CD14-positive monocyte (primary cell): Measurements from ENCODE around the gene CCN2. TPM values are rescaled to one million over a fixed set of nuclear protein-coding genes. Genes with fewer than 3 reads are reported as not detected.
A peak's percentile ranks its signal among the peaks of the same experiment; 100 is the strongest.
"Not testable (repeated sequence)": the region's sequence is repeated elsewhere in the genome, so short reads cannot be mapped to it uniquely, and the experiment has no call there.

Experiments used
- DNase-seq, 3 donors: peaks; one replicate each; pipeline ENCODE4 v3.0.0-alpha.2; 2011 to 2022
- H2AFZ ChIP-seq: 2 replicates; pipeline ENCODE4 v1.6.0; 2012; ENCODE audit warnings: mild to moderate bottlenecking, low read depth, low read length, inconsistent platforms; ENCODE audit not compliant: insufficient read depth, poor library complexity, severe bottlenecking
- H3K27ac ChIP-seq, 2 donors: 1 replicate in 1 of 2; 2 replicates in 1 of 2; pipeline ENCODE4 v1.5.1; 2012 to 2013; ENCODE audit warnings: low read length in 2 of 2, control low read depth in 1 of 2, inconsistent platforms in 1 of 2, low read depth in 1 of 2, mild to moderate bottlenecking in 1 of 2
- H3K27me3 ChIP-seq, 2 donors: one replicate each; pipeline versions ENCODE4 v1.6.0 to v1.6.1; 2011 to 2013; ENCODE audit warnings: low read length in 2 of 2; ENCODE audit not compliant: control insufficient read depth in 2 of 2, insufficient read depth in 2 of 2
- H3K36me3 ChIP-seq, 2 donors: replicated peaks in 1 of 2; 1 replicate in 1 of 2; 2 replicates in 1 of 2; pipeline versions ENCODE4 v1.5.1 to v1.6.1; 2012 to 2013; ENCODE audit warnings: low read length in 2 of 2, control low read depth in 1 of 2, inconsistent platforms in 1 of 2, mild to moderate bottlenecking in 1 of 2; ENCODE audit not compliant: insufficient read depth in 2 of 2, control insufficient read depth in 1 of 2
- H3K4me1 ChIP-seq, 2 donors: 1 replicate in 1 of 2; 2 replicates in 1 of 2; pipeline versions ENCODE4 v1.5.1 to v1.6.1; 2012 to 2013; ENCODE audit warnings: low read length in 2 of 2, control low read depth in 1 of 2, inconsistent platforms in 1 of 2, mild to moderate bottlenecking in 1 of 2, moderate library complexity in 1 of 2; ENCODE audit not compliant: insufficient read depth in 2 of 2, control insufficient read depth in 1 of 2
- H3K4me2 ChIP-seq: replicated peaks from 2 replicates; pipeline ENCODE3; 2012; ENCODE audit warnings: low read length, moderate library complexity, mild to moderate bottlenecking; ENCODE audit not compliant: poor library complexity, severe bottlenecking; ENCODE audit errors: extremely low read depth
- H3K4me3 ChIP-seq, 3 experiments: fragments of 200-600 bp in 1 of 3; sonication (generic) in 1 of 3; replicated peaks in 1 of 3; 1 replicate in 2 of 3; 2 replicates in 1 of 3; pipeline ENCODE4 v1.5.1; 2011 to 2013; ENCODE audit warnings: low read length in 3 of 3, mild to moderate bottlenecking in 3 of 3, control low read depth in 2 of 3, low read depth in 2 of 3, inconsistent platforms in 1 of 3, moderate library complexity in 1 of 3
- H3K79me2 ChIP-seq: 2 replicates; pipeline ENCODE4 v1.6.0; 2012; ENCODE audit warnings: mild to moderate bottlenecking, control low read depth, inconsistent platforms, low read length, moderate library complexity; ENCODE audit not compliant: insufficient read depth
- H3K9ac ChIP-seq: 2 replicates; pipeline ENCODE4 v1.6.0; 2017; ENCODE audit warnings: low read length, mild to moderate bottlenecking; ENCODE audit not compliant: insufficient read depth, poor library complexity, severe bottlenecking
- H3K9me3 ChIP-seq, 2 donors: replicated peaks in 1 of 2; 1 replicate in 1 of 2; 2 replicates in 1 of 2; pipeline versions ENCODE4 v1.5.1 to v1.6.1; 2012 to 2013; ENCODE audit warnings: low read length in 2 of 2, control low read depth in 1 of 2; ENCODE audit not compliant: control insufficient read depth in 1 of 2, insufficient read depth in 1 of 2
- H4K20me1 ChIP-seq: 2 replicates; pipeline ENCODE4 v1.6.0; 2012; ENCODE audit warnings: mild to moderate bottlenecking, low read length, control low read depth, moderate library complexity; ENCODE audit not compliant: insufficient read depth
- H3K27ac Mint-ChIP-seq, 7 donors: one replicate each; pipeline ENCODE4 v1.8.0; 2020; ENCODE audit warnings: mild to moderate bottlenecking in 7 of 7, mixed read lengths in 7 of 7, moderate library complexity in 6 of 7, inconsistent platforms in 2 of 7
- H3K27me3 Mint-ChIP-seq, 3 donors: one replicate each; pipeline ENCODE4 v1.8.0; 2021 to 2022; ENCODE audit warnings: low read depth in 3 of 3, mild to moderate bottlenecking in 3 of 3, mixed read lengths in 3 of 3, moderate library complexity in 3 of 3, inconsistent platforms in 1 of 3
- H3K36me3 Mint-ChIP-seq, 2 donors: one replicate each; pipeline ENCODE4 v1.8.0; 2020; ENCODE audit warnings: mixed read lengths in 2 of 2, inconsistent platforms in 1 of 2, mild to moderate bottlenecking in 1 of 2
- H3K4me1 Mint-ChIP-seq: one replicate; pipeline ENCODE4 v1.8.0; 2020; ENCODE audit warnings: mild to moderate bottlenecking, mixed read lengths
- H3K4me3 Mint-ChIP-seq, 2 donors: one replicate each; pipeline ENCODE4 v1.8.0; 2020; ENCODE audit warnings: mild to moderate bottlenecking in 2 of 2, mixed read lengths in 2 of 2, moderate library complexity in 1 of 2
- H3K9me3 Mint-ChIP-seq, 7 donors: one replicate each; pipeline ENCODE4 v1.8.0; 2020 to 2022; ENCODE audit warnings: mixed read lengths in 7 of 7, mild to moderate bottlenecking in 6 of 7, moderate library complexity in 6 of 7, inconsistent platforms in 2 of 7
- WGBS: methylation state at CpG from one replicate; pipeline ENCODE4 v1.1.5; 2013; ENCODE audit warnings: missing lambda C conversion rate; ENCODE audit not compliant: insufficient coverage; 5-methylcytosine and 5-hydroxymethylcytosine counted together
- intact Hi-C, 2 donors: fragments of 100-400 bp; cut with micrococcal nuclease; formaldehyde crosslinking; loops; one replicate each; pipeline versions ENCODE4 v1.15.0 to v1.15.1; 2023
- polyA plus RNA-seq, 3 donors: library from polyadenylated mRNA; depleted of rRNA in 1 of 3; unstranded in 2 of 3; stranded (reverse) in 1 of 3; fragments of 300-500 nt in 2 of 3; fragments of >200 nt in 1 of 3; fragmentation: Illumina TruSeq in 2 of 3; gene quantifications; 1 replicate in 2 of 3; 2 replicates in 1 of 3; pipeline ENCODE4 v1.2.3, GENCODE V29; 2012 to 2021
- TF ChIP-seq, protein P1 (sequence below): fragments of 200-600 bp; IDR thresholded peaks from one replicate; pipeline ENCODE4 v1.8.0; 2022; ENCODE audit warnings: antibody characterized with exemption, mild to moderate bottlenecking

The CCN2 gene
- polyA plus RNA-seq, 3 donors, result not detected

DNA sequence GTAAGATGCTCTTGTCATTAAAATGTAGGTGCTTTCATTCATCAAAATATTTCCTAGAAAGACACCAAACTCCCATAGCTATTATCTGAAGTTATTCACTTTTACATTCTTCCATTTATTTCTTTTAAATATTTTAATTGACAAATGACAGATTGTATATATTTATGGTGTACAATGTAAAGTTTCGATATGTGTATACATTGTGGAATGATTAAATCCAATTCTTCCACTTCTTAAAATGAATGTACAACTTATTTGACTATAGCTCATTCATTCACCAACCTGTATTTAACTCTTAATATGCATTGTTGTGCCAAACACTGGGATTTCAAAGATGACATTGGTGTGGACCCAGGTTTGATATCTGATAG lies 41.0 kb downstream of the CCN2 start:
- Mint-ChIP-seq H3K4me3 (no peak overlapping the region), H3K4me1 (peaks cover 1% of the 10 kb centered on the region), H3K27ac (no peak overlapping the region), H3K9me3 (no peaks in the 10 kb centered on the region), H3K27me3 (peaks cover 17 to 50% (median 33%) of the 10 kb centered on the region in 3 donors), H3K36me3 (no peaks in the 10 kb centered on the region)
- no peaks in the 10 kb centered on the region for H3K79me2 ChIP-seq
- H3K9me3 ChIP-seq, result no peaks in the 10 kb centered on the region
- DNase-seq, result no peak
- H3K4me1 ChIP-seq, result no peaks in the 10 kb centered on the region
- no peak overlapping the region for H3K4me3 ChIP-seq
- WGBS, result no CpG with 5 or more reads among the region's 1 CpG
- intact Hi-C loops, result no loop called here
- no peaks in the 10 kb centered on the region for H4K20me1 ChIP-seq
- H3K36me3 ChIP-seq, result no peaks in the 10 kb centered on the region
- peaks cover 24 to 34% of the 10 kb centered on the region in 2 donors for H3K27me3 ChIP-seq
- TF ChIP-seq, protein P1, sequence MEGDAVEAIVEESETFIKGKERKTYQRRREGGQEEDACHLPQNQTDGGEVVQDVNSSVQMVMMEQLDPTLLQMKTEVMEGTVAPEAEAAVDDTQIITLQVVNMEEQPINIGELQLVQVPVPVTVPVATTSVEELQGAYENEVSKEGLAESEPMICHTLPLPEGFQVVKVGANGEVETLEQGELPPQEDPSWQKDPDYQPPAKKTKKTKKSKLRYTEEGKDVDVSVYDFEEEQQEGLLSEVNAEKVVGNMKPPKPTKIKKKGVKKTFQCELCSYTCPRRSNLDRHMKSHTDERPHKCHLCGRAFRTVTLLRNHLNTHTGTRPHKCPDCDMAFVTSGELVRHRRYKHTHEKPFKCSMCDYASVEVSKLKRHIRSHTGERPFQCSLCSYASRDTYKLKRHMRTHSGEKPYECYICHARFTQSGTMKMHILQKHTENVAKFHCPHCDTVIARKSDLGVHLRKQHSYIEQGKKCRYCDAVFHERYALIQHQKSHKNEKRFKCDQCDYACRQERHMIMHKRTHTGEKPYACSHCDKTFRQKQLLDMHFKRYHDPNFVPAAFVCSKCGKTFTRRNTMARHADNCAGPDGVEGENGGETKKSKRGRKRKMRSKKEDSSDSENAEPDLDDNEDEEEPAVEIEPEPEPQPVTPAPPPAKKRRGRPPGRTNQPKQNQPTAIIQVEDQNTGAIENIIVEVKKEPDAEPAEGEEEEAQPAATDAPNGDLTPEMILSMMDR, result peak; percentile 62
- no peak overlapping the region for H2AFZ ChIP-seq
- no peak overlapping the region for H3K4me2 ChIP-seq
- no peak overlapping the region for H3K27ac ChIP-seq
- H3K9ac ChIP-seq, result no peak overlapping the region

DNA sequence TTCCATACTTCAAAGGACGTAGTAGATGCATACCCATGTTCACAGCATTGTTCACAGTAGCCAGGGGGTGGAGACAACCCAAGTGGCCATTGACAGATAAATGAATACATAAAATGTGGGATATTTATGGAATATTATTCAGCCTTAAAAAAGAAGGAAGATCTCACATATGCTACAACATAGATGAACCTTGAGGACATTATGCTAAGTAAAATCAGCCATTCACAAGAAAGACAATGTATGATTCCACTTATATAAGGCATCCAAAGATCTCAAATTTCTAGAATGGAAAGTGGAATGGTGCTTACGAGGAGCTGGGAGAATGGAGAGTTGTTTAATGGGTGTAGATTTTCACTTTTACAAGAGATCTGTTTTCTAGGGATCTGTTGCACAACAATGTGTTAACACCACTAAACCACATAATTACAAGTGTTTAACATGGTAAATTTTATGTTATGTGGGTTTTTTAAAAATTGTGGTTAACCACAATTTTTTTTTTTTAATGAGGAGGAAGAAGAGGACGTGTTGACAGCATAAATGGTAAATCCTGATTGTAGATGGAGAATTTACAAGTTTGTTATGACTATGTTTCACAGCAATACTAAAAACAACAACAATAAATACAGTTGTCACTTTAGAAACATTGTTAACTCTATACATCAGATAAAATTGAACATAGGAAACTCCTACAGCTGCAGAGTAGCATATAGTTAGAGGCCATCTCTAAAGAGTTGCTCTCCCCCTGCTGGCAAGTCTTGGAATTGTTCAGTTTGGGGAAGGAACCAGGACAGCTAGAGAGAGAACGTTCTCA lies 41.6 kb downstream of the CCN2 start:
- no peaks in the 10 kb centered on the region for H3K36me3 ChIP-seq
- no CpG with 5 or more reads among the region's 4 CpGs for WGBS
- H3K27me3 ChIP-seq, result peaks cover 21 to 34% of the 10 kb centered on the region in 2 donors
- H3K9me3 ChIP-seq, result no peaks in the 10 kb centered on the region
- Mint-ChIP-seq H3K4me1 (peaks cover 1% of the 10 kb centered on the region), H3K9me3 (no peaks in the 10 kb centered on the region), H3K4me3 (no peak overlapping the region), H3K27ac (no peak overlapping the region), H3K36me3 (no peaks in the 10 kb centered on the region), H3K27me3 (peaks cover 16 to 55% (median 34%) of the 10 kb centered on the region in 3 donors)
- H3K4me1 ChIP-seq, result no peaks in the 10 kb centered on the region
- DNase-seq, result peak; percentile 12 to 32 (median 27)
- no peak overlapping the region for H3K9ac ChIP-seq
- no peaks in the 10 kb centered on the region for H3K79me2 ChIP-seq
- no peak overlapping the region for H3K27ac ChIP-seq
- no peak overlapping the region for H3K4me3 ChIP-seq
- H4K20me1 ChIP-seq, result no peaks in the 10 kb centered on the region
- no peak overlapping the region for H2AFZ ChIP-seq
- TF ChIP-seq, protein P1, result peak; percentile 96
- H3K4me2 ChIP-seq, result no peak overlapping the region
- intact Hi-C loops, result no loop called here

DNA sequence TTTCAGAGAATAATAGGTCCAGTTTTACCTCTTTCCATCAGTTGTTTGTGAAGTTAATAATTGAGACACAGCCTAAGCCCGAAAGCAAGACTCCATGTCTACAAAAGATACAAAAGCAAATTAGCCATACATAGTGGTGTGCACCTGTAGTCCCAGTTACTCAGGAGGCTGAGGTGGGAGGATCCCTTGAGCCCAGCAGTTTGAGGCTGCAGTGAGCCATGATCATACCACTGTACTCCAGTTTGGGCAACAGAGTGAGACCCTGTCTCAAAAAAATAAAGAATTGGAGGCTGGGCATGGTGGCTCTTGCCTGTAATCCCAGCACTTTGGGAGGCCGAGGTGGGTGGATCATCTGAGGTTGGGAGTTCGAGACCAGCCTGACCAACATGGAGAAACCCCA lies 42.4 kb downstream of the CCN2 start:
- H3K9ac ChIP-seq, H3K36me3 ChIP-seq: not testable (repeated sequence)
- WGBS, result no CpG with 5 or more reads among the region's 3 CpGs

More for the DNA sequence above, 42.4 kb downstream of the CCN2 start:
- peaks cover 18 to 30% of the 10 kb centered on the region in 2 donors for H3K27me3 ChIP-seq
- H3K4me2 ChIP-seq, H2AFZ ChIP-seq, H3K4me1 ChIP-seq, H3K9me3 Mint-ChIP-seq, H3K79me2 ChIP-seq, H3K27ac Mint-ChIP-seq, H3K4me3 ChIP-seq, H3K4me1 Mint-ChIP-seq, DNase-seq, intact Hi-C loops, H3K36me3 Mint-ChIP-seq, H3K4me3 Mint-ChIP-seq, H4K20me1 ChIP-seq, H3K9me3 ChIP-seq, H3K27ac ChIP-seq: not testable (repeated sequence)
- peaks cover 18 to 55% (median 30%) of the 10 kb centered on the region in 3 donors for H3K27me3 Mint-ChIP-seq
